Activated CD8-positive, alpha-beta memory T cell treated with anti-CD3 and anti-CD28 coated beads for 24 hours (primary cell): ENCODE measurements around the gene KAZALD1.

ENCODE experiments used
- DNase-seq: peaks from one replicate; pipeline ENCODE4 v3.0.0-alpha.2; 2020

Gene KAZALD1

DNA sequence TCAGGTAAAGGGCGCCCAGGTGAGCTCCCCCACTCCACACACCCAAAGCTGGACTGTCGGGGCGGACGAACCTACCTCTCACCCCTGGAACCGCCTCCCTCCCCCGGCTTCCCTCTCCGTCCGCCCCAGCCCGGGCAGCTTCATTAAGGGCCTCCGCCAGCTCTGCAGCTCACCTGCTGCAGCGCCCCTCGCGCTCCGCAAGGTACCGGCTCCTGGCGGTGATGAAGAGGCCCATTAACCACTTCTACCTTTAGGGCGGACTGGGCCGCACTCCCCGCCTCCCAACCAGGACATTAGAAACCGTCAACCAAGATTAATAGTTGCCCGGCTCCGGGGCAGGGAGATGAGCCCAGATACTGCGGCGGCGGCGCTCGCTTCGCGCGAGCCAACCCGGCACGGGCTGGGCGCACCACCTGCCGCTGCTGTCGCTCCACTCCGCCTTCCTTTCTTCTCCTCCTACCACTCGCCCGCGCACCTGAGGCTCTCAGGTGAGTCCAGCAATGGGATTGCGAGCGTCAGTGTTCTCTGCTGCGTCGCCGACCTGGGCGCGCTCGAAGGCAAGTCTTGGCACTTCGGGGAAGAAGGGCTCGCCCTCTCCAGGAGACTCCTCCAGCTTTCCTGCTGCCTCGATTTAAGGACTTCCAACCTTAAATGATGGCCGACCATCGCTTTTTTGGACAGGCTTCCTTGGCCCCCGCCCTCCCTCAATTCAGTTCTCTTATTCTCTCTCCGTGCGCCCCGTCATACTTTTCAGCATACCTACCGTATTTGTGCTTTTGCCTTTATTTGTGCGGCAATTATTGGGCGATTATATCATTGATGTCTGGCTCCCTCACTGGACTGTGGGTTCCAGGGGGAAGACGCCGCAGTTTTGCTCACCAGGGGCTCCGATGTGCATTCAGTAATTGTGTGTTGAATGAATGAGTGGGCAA is 13.6 kb upstream of the KAZALD1 start:
- no peak for DNase-seq

DNA sequence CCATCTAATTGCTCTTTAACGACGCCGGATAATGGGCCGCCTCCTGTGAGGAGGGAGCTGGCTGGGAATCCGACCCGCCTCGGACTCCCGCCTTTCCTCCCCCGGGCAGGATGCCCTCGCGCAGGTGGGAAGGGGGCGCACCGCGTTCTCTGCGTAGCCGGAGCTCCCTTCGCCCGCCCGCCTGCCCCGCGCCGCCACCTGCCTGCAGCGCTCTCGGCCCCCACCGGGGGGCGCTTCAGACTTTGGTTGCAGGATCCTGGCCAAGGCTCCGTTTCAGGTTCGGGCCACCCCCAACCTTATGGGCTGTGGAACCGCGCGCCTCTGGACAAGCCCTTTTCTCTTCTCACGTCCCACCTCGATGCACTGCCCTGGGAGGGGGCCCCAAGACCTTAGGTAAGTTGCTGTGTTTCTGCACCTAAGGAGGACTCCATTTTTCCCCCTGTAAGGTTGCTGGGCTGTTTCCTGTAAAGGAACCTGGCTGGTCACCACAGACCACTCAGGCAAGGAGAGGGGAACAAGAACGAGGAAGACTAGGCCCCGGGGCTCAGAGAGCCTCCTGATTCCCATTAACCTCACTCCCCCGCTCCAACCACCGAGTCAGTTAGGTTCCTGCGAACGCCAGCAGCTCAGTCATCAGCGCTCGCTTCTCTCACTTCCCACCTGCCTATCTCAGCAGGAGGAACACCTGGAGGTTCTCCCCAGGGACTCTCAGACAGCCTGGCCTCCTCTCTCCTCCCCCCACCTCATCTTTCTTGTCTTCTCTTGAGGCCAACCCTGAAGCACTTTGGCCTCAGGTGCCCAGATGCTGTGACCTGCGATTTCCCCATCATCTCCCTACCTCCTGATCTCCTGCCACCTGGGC is 11.3 kb upstream of the KAZALD1 start:
- DNase-seq = peak; percentile 91

- DNase-seq = no peak
These were observed 9.5 kb upstream of the KAZALD1 start for GRCh38 chr10:101052285-101052684.

DNA sequence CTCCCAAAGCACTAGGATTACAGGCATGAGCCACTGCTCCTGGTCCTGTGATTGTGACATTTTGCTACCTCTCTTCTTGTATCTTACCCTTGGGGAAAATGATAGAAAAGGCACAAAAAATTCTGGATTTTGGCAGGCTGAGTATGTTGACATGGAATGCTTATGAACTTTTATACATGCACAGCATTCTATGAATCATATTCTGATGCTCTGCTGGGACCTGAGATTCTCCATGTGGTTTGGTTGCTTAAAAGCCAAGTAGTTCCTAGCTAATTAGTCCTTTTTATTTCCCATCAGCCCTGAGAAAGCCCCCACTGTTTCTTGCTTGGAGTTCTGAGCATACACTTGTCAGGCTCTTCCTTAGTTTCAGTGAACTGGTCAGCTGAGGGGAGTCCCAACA is 8.3 kb upstream of the KAZALD1 start:
- DNase-seq = no peak

- DNase-seq = no peak
These were observed 7.4 kb upstream of the KAZALD1 start for GRCh38 chr10:101054351-101054750.

DNA sequence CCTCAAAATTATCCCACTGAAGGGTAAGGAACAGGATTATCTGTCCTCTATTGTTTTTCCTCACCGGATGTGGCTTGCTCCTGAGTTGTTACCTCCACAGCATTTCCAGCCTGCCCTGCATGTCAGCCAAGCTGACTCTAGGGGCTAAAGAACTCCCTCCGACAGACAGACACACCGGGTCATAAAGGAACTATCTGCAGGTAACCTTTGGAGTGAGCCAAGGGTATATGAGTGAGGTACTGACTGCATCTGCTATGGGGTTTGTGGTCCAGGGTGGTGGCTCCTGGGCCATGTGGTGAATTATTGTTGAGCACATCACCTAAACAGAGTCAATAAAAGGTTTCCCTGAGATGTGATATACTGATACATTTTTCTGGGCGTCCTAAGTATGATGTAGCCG is 6.9 kb upstream of the KAZALD1 start:
- no peak for DNase-seq

DNA sequence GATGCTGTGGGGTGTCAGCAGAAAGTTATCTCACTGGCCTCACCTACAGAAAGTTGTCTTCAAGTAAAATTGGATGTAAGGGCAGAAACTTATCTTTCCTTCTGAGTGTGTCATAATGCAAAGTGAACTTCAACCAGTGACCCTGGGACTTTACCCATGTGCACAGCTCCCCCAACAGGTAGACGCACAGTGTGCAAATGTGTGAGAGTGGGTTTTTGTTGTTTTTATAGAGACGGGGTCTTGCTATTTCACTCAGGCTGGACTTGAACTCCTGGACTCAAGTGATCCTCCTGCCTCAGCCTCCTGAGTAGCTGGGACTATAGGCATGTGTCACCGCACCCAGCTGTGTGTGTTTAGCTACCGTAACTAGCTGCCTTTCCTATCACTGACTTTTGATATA is 6.4 kb upstream of the KAZALD1 start:
- DNase-seq = no peak

DNA sequence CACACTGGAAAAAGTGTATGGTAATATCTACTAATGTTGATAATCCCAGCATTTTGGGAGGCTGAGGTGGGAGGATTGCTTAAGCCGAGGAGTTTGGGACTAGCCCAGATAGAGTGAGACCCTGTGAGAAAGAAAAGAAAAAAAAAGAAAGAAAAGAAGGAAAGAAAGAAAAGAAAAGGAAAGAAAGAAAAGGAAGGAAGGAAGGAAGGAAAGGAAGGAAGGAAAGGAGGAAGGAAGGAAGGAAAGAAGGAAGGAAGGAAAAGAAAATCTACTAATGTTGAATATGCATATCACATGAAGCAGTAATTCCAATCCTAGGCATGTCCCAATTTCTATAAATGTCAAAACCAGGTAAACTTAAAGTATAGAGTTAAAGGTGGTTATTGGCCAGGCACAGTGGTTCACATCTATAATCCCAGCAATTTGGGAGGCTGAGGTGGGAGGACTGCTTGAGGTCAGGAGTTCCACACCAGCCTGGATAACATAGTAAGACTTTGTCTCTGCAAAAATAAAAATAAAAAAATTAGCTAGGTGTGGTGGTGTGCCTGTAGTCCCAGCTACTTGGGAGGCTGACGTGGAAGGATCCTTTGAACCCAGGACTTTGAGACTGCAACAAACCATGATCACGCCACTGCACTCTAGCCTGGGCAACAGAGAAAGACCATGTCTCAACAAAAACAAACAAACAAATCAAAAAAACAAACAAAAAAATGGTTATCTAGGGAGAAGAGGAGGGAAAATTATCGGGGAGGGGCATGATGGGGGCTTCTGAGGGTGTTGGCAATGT is 5.2 kb upstream of the KAZALD1 start:
- no peak for DNase-seq

DNA sequence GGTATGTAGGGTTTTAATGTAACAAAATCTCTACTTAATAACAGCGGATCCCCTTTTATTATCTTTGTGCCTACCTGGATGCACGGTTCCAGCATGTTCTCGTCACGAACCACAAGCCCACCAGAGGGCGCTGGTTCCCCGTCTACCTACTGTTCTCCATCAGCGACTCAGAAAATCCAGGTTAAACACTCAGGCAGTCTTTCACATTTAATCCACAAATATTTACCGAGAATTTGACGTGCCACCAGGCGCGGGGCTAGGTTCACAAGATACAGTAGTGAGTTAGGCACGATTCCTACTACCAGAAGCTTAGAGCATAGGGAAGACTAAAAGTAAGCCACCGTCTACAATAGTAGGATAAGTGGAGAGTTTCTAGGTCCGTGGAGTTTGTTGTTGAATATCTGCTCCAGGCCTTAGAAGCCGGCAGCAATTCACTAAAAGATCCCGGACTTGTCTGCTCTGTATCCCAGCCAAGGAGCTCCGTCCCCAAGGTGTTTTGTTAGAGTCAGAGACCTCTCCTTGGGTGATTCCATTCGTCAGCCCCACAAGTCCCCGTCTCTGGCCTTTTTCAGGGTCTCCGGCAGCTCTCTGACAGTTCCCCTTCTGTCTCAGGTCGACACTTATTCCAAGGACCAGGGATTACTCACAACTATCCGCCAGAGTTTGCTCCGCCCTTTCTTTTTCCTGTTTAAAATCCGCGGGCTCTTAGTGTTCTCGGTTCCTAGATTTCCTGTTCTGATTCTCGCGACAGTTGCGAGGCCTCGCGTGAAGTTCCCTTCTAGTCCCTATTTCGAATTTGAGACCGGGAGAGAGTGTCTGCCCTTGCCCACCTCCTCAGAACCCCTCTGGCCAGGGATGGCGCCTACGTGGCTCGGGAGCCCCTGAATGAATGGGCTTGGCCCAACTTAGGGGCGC is 1.5 kb upstream of the KAZALD1 start:
- DNase-seq = peak; percentile 99

DNA sequence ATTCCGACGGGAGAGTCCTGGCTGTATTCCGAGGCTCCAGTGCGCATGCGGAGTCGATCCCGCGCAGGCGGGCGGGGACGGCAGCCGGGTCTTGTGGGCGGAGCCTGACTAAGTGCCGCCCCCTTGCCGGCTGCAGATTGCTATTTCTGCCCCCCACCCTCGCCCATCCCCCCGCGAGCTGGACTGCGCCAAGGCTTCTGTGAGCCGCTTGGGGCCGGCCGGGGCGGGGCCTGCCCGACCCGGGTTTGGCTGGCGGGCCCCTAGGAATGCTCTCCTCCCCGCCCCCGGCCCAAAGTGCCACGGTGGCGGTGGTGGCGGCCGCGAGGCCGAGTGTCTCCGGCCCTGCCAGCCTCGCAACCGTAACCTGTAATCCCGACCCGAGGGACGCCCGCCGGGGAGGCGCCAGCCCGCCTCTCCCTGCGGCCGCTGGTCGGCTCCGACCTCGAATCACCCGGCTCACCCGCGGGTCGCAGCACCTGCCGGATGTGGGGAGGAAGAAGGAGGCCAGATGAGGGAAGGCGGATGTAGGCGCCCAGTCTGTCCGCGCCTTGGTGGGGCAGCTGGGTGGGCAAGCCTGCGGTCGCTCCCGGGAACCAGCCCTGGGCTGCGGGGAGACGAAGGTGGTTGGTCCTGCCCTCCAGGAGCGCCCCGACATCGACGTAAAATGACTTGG is 702 bp upstream of the KAZALD1 start:
- DNase-seq = no peak

DNA sequence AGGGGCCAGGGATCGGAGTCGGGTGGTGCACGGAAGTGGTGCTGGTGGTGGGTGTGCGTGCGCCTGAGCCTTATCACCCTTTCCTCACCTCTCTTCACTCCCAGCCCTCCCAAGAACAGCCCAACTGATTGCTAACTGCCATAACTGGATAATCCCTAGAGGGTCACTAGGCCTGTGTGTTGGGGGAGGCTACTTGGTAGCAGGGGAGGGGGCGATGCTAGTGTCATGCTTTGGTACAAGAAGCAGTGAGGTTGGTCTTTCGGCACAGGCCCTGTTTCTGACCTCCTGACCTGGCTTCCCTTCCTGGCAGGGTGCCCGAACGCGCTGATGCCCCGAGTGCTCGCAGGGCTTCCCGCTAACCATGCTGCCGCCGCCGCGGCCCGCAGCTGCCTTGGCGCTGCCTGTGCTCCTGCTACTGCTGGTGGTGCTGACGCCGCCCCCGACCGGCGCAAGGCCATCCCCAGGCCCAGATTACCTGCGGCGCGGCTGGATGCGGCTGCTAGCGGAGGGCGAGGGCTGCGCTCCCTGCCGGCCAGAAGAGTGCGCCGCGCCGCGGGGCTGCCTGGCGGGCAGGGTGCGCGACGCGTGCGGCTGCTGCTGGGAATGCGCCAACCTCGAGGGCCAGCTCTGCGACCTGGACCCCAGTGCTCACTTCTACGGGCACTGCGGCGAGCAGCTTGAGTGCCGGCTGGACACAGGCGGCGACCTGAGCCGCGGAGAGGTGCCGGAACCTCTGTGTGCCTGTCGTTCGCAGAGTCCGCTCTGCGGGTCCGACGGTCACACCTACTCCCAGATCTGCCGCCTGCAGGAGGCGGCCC is 652 bp downstream of the KAZALD1 start:
- peak; percentile 80 for DNase-seq

GRCh38 chr10:101063050-101063525 is 1.3 kb downstream of the KAZALD1 start:
- no peak for DNase-seq

GRCh38 chr10:101063548-101064414 is 2.0 kb downstream of the KAZALD1 start:
- no peak for DNase-seq

DNA sequence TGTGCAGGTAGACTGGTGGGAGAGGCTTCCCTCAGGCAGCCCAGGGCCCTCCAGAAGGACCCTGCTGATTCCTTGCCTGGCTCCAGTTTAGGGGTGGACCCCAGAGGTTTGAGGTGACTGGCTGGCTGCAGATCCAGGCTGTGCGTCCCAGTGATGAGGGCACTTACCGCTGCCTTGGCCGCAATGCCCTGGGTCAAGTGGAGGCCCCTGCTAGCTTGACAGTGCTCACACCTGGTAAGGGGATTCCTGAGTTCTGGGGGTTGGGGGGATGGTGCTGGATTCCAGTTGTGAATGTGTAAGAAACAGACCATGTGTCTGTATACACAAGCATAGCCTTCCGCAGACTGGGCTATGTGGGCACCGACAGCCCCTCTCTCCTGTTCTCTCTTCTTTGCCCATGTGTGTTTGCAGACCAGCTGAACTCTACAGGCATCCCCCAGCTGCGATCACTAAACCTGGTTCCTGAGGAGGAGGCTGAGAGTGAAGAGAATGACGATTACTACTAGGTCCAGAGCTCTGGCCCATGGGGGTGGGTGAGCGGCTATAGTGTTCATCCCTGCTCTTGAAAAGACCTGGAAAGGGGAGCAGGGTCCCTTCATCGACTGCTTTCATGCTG is 2.7 kb downstream of the KAZALD1 start:
- DNase-seq = no peak

GRCh38 chr10:101065481-101066145 is 3.8 kb downstream of the KAZALD1 start:
- no peak for DNase-seq

GRCh38 chr10:101066146-101066895 is 4.5 kb downstream of the KAZALD1 start:
- DNase-seq = peak; percentile 72

DNA sequence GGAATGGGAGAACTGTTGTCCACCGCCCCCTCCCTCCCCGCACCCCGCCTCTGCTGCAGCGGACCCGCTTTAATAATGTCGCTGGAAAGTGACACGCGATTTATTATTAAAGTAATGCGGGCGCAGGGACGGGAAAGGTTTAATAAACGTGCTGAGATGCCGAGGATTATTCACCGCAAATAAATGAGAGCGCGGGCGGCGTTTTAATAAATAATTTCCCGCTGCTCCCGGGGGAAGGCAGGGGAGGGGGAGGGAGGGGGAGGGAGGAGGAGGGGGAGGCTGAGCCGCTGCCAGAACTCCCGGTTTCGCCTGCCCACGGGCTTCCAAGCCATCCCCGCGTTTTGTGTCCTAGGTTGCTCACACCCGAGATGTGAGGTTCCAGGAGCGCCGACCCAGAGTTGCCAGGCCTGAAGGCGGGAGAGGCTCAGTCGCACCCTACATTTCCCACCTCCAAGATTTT is 5.1 kb downstream of the KAZALD1 start:
- DNase-seq = no peak
